AG09309 (cell line): ENCODE measurements around the gene SH3PXD2A.

Experiments used
- DNase-seq: peaks from one replicate; pipeline ENCODE4 v3.0.0-alpha.2; 2010; ENCODE audit warnings: low read depth
- H3K4me3 ChIP-seq: 2 replicates; pipeline ENCODE4 v1.5.1; 2011; ENCODE audit warnings: mild to moderate bottlenecking, low read depth, low read length, moderate library complexity; ENCODE audit not compliant: control insufficient read depth
- TF ChIP-seq, protein P1 (sequence below): IDR thresholded peaks from 2 replicates; pipeline ENCODE4 v1.5.1; 2011; ENCODE audit warnings: mild to moderate bottlenecking, low read depth, low read length, inconsistent platforms; ENCODE audit not compliant: insufficient read depth, control insufficient read depth; ENCODE audit errors: missing control alignments

Gene SH3PXD2A

DNA sequence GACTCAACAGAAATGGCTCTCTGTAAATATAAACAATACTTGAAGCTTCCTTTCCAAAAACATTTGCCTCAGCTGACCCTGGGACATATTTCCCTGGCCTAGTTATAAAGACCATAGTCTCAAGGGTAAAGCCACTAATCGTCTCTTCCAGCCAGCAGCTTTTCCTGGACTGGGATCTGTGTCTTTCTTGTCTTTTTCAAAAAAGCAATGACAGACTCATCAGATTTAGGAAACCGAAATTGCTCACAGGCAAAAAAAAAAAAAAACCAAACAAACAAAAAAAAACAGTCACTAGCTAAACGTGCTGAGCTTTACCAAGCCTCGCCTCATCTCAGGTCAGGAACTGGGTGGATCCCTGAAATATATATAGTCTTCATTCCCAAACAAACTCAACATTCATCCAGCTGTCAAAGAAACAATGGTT, 39.1 kb upstream of the SH3PXD2A start:
- TF ChIP-seq, protein P1, sequence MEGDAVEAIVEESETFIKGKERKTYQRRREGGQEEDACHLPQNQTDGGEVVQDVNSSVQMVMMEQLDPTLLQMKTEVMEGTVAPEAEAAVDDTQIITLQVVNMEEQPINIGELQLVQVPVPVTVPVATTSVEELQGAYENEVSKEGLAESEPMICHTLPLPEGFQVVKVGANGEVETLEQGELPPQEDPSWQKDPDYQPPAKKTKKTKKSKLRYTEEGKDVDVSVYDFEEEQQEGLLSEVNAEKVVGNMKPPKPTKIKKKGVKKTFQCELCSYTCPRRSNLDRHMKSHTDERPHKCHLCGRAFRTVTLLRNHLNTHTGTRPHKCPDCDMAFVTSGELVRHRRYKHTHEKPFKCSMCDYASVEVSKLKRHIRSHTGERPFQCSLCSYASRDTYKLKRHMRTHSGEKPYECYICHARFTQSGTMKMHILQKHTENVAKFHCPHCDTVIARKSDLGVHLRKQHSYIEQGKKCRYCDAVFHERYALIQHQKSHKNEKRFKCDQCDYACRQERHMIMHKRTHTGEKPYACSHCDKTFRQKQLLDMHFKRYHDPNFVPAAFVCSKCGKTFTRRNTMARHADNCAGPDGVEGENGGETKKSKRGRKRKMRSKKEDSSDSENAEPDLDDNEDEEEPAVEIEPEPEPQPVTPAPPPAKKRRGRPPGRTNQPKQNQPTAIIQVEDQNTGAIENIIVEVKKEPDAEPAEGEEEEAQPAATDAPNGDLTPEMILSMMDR, result no peak
- no peak for DNase-seq
- no peak overlapping the region for H3K4me3 ChIP-seq

DNA sequence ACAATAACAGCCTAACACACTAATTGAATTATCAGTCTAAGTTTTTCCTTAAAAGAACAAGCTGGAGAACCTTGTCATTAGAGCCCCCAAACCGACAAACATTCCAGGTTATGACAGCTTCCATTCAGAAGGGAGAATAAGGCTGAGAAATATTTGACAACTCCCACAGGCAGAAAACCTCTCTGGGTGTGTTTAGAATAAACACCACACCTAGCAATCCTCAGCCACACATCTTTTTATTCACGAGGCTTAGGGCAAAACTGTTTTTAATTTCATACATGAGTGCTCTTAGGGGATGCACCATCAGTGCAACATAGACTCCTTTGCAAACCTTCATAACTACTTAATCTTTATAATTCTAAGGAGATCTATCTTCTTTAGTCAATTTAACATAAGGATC, 38.4 kb upstream of the SH3PXD2A start:
- TF ChIP-seq, protein P1, result no peak
- H3K4me3 ChIP-seq, result no peak overlapping the region
- no peak for DNase-seq

DNA sequence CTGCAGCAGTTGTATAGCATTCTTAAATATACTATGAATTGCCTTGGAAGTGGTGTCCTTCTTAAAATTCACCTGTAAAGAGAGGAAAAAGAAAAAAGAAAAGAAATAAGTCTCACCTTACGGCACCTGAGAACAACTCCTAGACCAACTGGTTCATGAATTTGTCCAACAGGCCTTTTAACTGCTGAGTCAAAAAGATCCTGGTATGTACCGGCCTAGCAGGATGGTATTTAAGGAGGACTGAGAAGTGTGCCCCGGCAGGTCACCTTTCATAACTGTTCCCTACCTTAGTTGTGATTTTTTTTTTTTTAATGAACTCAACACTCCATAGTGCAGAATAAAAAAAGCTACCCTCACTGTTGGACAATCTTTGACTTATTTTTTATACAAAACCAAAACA, 36.8 kb upstream of the SH3PXD2A start:
- TF ChIP-seq, protein P1, result no peak
- H3K4me3 ChIP-seq, result no peak overlapping the region
- DNase-seq, result no peak

DNA sequence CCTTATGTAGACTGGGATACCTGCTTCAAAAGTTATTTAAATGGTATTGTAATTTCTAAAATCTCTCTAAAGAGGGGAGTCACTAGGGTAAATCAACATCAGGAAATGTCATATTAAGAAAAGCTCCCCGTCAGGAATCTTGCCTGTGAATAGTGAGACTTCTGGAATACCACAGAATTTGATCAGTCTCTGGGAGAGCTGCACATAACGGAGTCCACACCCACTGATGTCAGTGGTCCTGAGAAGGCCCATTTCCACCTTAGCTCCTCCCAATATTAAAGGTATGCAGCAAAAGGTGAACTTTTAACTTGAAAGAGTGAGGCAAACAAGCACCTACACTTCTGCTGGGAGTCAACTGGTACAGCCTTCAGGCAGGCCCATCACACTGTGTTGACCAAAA, 35.3 kb upstream of the SH3PXD2A start:
- DNase-seq, result no peak
- TF ChIP-seq, protein P1, result no peak
- H3K4me3 ChIP-seq, result no peak overlapping the region

DNA sequence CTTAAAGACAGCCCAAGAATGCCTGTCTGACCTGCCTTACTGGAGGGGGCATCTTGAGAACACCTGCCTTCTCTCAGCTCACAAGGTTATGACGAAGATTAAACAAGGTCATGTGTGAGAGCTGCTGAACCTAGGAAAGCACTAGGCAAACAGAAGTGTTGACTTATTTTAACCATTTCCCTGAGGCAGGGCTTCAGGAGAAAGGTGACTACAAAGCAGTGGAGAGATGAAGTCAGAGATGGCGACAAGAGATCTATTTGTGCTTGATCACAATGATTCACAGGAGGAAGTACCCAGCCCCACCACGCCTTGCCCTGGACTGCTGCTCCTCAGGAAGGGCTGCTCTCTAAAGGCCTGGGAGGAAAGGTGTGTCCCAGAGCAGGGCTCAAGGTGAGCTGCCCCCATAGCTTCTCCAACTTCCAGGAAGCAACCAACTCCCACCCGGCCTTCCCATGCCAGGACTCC, 34.9 kb upstream of the SH3PXD2A start:
- TF ChIP-seq, protein P1, result no peak
- H3K4me3 ChIP-seq, result no peak overlapping the region
- no peak for DNase-seq

DNA sequence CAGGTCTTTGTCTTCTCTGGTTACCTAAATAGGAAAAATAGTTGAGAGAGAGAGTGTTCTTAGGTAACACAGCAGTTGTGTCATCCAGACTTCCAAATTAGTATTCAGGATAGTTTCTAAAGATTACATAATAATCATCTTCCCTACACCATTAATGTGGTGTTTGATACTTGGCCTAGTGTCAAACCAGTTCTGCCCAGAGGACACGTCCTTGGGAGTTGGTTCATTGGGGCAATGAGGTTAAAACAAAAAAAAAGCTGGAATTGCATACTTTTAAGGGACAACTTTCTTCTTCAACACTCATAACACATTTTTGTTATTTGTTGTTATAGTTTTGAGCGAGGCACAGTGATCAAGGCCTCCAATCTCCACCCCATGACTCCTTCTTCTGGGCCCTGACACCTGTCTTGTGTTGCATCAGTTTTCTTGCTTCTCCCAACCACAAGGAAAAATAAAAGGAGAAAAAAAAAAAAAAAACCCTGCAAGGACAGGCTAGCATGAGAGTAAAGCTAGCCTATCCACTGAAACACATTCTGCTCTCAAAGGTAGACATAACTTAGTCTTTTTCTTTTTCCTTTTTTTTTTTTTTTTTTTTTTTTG, 33.8 kb upstream of the SH3PXD2A start:
- no peak overlapping the region for H3K4me3 ChIP-seq
- no peak for DNase-seq
- TF ChIP-seq, protein P1, result no peak

DNA sequence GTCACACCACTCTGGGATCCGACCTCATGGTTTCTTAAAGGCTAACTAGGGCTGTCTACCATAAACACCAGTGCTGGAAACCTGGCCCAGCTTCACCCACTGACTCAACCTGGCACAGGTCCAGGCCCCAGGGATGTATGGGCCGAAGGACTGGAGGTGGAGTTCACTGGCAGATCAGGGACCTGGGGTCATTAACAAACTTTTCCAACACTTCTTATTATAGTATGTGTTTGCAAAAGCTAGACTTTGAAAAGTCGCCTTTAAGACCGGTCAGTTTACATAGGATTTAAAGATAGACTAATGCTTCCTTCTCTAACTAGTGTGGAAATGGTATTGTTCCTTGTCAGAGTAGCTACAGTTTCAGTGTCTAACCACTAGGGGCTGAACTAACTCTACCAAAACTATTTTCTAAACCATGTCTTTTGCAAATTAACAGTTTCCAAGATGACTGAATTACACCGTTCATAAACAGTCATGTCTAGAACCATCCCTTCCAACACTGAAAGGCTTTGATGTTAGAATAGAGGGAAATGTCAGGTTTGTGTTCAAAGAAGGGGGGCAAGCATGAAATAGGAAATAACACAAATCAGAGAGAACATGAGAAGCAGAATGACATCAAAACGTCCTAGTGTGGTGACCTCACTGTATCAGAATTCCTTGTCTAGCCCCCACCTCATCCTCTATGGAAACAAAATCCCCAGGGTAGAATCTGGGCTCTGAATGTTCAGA, 32.9 kb upstream of the SH3PXD2A start:
- peak; percentile 39 for DNase-seq
- TF ChIP-seq, protein P1, result peak; percentile 69
- no peak overlapping the region for H3K4me3 ChIP-seq
